Suppressor macrophage treated with lipopolysaccharide for 1 hour (primary cell): ENCODE measurements around the gene TYW1.
"Not testable (repeated sequence)": the region's sequence is repeated elsewhere in the genome, so short reads cannot be mapped to it uniquely, and the experiment has no call there.

Source experiments
- DNase-seq, 3 donors: peaks; one replicate each; pipeline ENCODE4 v3.0.0-alpha.2; 2020 to 2022

Gene TYW1

GRCh38 chr7:67049908-67050307, 53.3 kb downstream of the TYW1 start:
- not testable (repeated sequence) for DNase-seq

GRCh38 chr7:67052161-67052560, 55.5 kb downstream of the TYW1 start:
- not testable (repeated sequence) for DNase-seq

- DNase-seq: no peak
These were observed 60.0 kb downstream of the TYW1 start for GRCh38 chr7:67056683-67057082.

- DNase-seq: not testable (repeated sequence)
These were observed 64.7 kb downstream of the TYW1 start for GRCh38 chr7:67061321-67061720.

- DNase-seq: not testable (repeated sequence)
These were observed 66.2 kb downstream of the TYW1 start for GRCh38 chr7:67062802-67063201.

GRCh38 chr7:67066950-67067622, 70.5 kb downstream of the TYW1 start:
- DNase-seq: peak in 2 of 3 donors; percentile 1 to 23

GRCh38 chr7:67076120-67076519, 79.5 kb downstream of the TYW1 start:
- DNase-seq: not testable (repeated sequence)

GRCh38 chr7:67082880-67083279, 86.2 kb downstream of the TYW1 start:
- not testable (repeated sequence) for DNase-seq

- DNase-seq: not testable (repeated sequence)
These were observed 92.6 kb downstream of the TYW1 start for GRCh38 chr7:67089261-67089660.

GRCh38 chr7:67091053-67091452, 94.4 kb downstream of the TYW1 start:
- DNase-seq: not testable (repeated sequence)

GRCh38 chr7:67098031-67098430, 101.4 kb downstream of the TYW1 start:
- not testable (repeated sequence) for DNase-seq

- not testable (repeated sequence) for DNase-seq
These were observed 102.8 kb downstream of the TYW1 start for GRCh38 chr7:67099406-67099805.

GRCh38 chr7:67100038-67100437, 103.4 kb downstream of the TYW1 start:
- not testable (repeated sequence) for DNase-seq

GRCh38 chr7:67100956-67101361, 104.3 kb downstream of the TYW1 start:
- DNase-seq: no peak

GRCh38 chr7:67104937-67105336, 108.3 kb downstream of the TYW1 start:
- not testable (repeated sequence) for DNase-seq

- peak in 2 of 3 donors; percentile 26 to 50 for DNase-seq
These were observed 108.7 kb downstream of the TYW1 start for GRCh38 chr7:67105377-67105776.

GRCh38 chr7:67106255-67106654, 109.6 kb downstream of the TYW1 start:
- DNase-seq: peak; percentile 29 to 73 (median 41)

GRCh38 chr7:67111342-67111741, 114.7 kb downstream of the TYW1 start:
- not testable (repeated sequence) for DNase-seq

GRCh38 chr7:67114483-67115246, 118.0 kb downstream of the TYW1 start:
- DNase-seq: not testable (repeated sequence)

- not testable (repeated sequence) for DNase-seq
These were observed 123.9 kb downstream of the TYW1 start for GRCh38 chr7:67120491-67120890.

- DNase-seq: not testable (repeated sequence)
These were observed 131.6 kb downstream of the TYW1 start for GRCh38 chr7:67128257-67128656.

GRCh38 chr7:67130766-67131165, 134.1 kb downstream of the TYW1 start:
- peak; percentile 10 to 46 (median 30) for DNase-seq

GRCh38 chr7:67134912-67135311, 138.3 kb downstream of the TYW1 start:
- not testable (repeated sequence) for DNase-seq
